Measurements from ENCODE around the gene PLD6.

GRCh38 chr17:17221329-17221728, 15.2 kb upstream of the PLD6 start:
- no peak for TF ChIP-seq EZH2 (IDR thresholded peaks at IDR 0.05; ENCODE audit: borderline replicate concordance, low read depth, low read length, poor library complexity, severe bottlenecking)
- no peak for TF ChIP-seq CTCF (conservative IDR thresholded peaks at IDR 0.05; ENCODE audit: low read depth, low read length)
